ENCODE measurements around the gene IGFALS.
A peak's percentile ranks its signal among the peaks of the same experiment; 100 is the strongest.

IGFALS gene

GRCh38 chr16:1789643-1790045, 3.9 kb downstream of the IGFALS start:
- no peak for DNase-seq (ENCODE audit: low spot score)

- no peak for DNase-seq (ENCODE audit: low spot score)
These were observed 4.8 kb downstream of the IGFALS start for GRCh38 chr16:1788708-1789100.

GRCh38 chr16:1788095-1788707, 5.3 kb downstream of the IGFALS start:
- DNase-seq (ENCODE audit: low spot score), result no peak

GRCh38 chr16:1787322-1788094, 6.0 kb downstream of the IGFALS start:
- no peak for DNase-seq (ENCODE audit: low spot score)

GRCh38 chr16:1787056-1787321, 6.5 kb downstream of the IGFALS start:
- DNase-seq (ENCODE audit: low spot score), result no peak

- no peak for DNase-seq (ENCODE audit: low spot score)
These were observed 7.1 kb downstream of the IGFALS start for GRCh38 chr16:1786242-1787055.

- DNase-seq (ENCODE audit: low spot score), result no peak
These were observed 7.7 kb downstream of the IGFALS start for GRCh38 chr16:1785846-1786170.

GRCh38 chr16:1784977-1785845, 8.3 kb downstream of the IGFALS start:
- no peak for DNase-seq (ENCODE audit: low spot score)

GRCh38 chr16:1782408-1783264, 10.9 kb downstream of the IGFALS start, which contains the start of the genes NUBP2 and SPSB3:
Gene NUBP2, plus strand, starts transcription at chr16:1782960. Its CDS starts 61 bp downstream, at chr16:1783021.
Gene SPSB3, minus strand, starts transcription at chr16:1782571. Its CDS starts 1,088 bp downstream, at chr16:1781483.
- peak; percentile 99 for DNase-seq (ENCODE audit: low spot score)

GRCh38 chr16:1781758-1782407, 11.6 kb downstream of the IGFALS start:
- DNase-seq (ENCODE audit: low spot score), result no peak

- no peak for DNase-seq (ENCODE audit: low spot score)
These were observed 12.3 kb downstream of the IGFALS start for GRCh38 chr16:1781254-1781653.

GRCh38 chr16:1780677-1781072, 12.8 kb downstream of the IGFALS start:
- DNase-seq (ENCODE audit: low spot score), result no peak

GRCh38 chr16:1779741-1780676, 13.5 kb downstream of the IGFALS start:
- DNase-seq (ENCODE audit: low spot score), result no peak

- DNase-seq (ENCODE audit: low spot score), result no peak
These were observed 14.2 kb downstream of the IGFALS start for GRCh38 chr16:1779234-1779701.

GRCh38 chr16:1778200-1779179, 15.0 kb downstream of the IGFALS start:
- DNase-seq (ENCODE audit: low spot score), result no peak

- no peak for DNase-seq (ENCODE audit: low spot score)
These were observed 15.9 kb downstream of the IGFALS start for GRCh38 chr16:1777375-1778199.

GRCh38 chr16:1776991-1777374, 16.5 kb downstream of the IGFALS start:
- no peak for DNase-seq (ENCODE audit: low spot score)

GRCh38 chr16:1776672-1776955, 16.9 kb downstream of the IGFALS start:
- DNase-seq (ENCODE audit: low spot score), result no peak
